HepG2 (cell line): Measurements from ENCODE around the gene ZPR1. TPM values are rescaled to one million over a fixed set of nuclear protein-coding genes. Genes with fewer than 3 reads are reported as not detected.

Experiments
- ATAD3A ChIP-seq: sonication (generic); formaldehyde crosslinking; IDR thresholded peaks from 2 replicates; pipeline ENCODE4 v1.4.0; 2020; ENCODE audit warnings: missing genetic modification reagents
- CAMTA2 ChIP-seq: sonication (generic); formaldehyde crosslinking; IDR thresholded peaks from 2 replicates; pipeline ENCODE4 v1.4.0; 2020; ENCODE audit warnings: mild to moderate bottlenecking, missing genetic modification reagents, borderline replicate concordance
- CENPT ChIP-seq: sonication (generic); formaldehyde crosslinking; IDR thresholded peaks from 2 replicates; pipeline ENCODE4 v1.8.0; 2022; ENCODE audit warnings: low read depth, mild to moderate bottlenecking, moderate library complexity, missing genetic modification reagents
- DRAP1 ChIP-seq: IDR thresholded peaks from 2 replicates; pipeline ENCODE4 v1.6.1; 2016; ENCODE audit warnings: missing genetic modification reagents, missing compliant biosample characterization
- ETV5 ChIP-seq: IDR thresholded peaks from 2 replicates; pipeline ENCODE4 v1.6.1; 2018; ENCODE audit warnings: missing biosample characterization, missing genetic modification reagents, inconsistent platforms, borderline replicate concordance
- FOXK1 ChIP-seq: sonication (generic); formaldehyde crosslinking; IDR thresholded peaks from 2 replicates; pipeline ENCODE4 v1.4.0; 2020; ENCODE audit warnings: low read depth, missing genetic modification reagents, borderline replicate concordance
- FOXO1 ChIP-seq: sonication (generic); formaldehyde crosslinking; IDR thresholded peaks from 2 replicates; pipeline ENCODE4 v1.4.0; 2020; ENCODE audit warnings: missing genetic modification reagents
- GATA4 ChIP-seq: sonication (generic); IDR thresholded peaks from 2 replicates; pipeline ENCODE4 v1.6.1; 2016; ENCODE audit warnings: antibody characterized with exemption, low read depth, borderline replicate concordance
- MIER3 ChIP-seq: IDR thresholded peaks from 2 replicates; pipeline ENCODE4 v1.6.1; 2016; ENCODE audit warnings: missing compliant biosample characterization, borderline replicate concordance
- NFKBIZ ChIP-seq: IDR thresholded peaks from 2 replicates; pipeline ENCODE4 v1.6.1; 2018; ENCODE audit warnings: missing genetic modification reagents, missing compliant biosample characterization
- NFYB ChIP-seq: sonication (generic); formaldehyde crosslinking; IDR thresholded peaks from 2 replicates; pipeline ENCODE4 v1.4.0; 2020; ENCODE audit warnings: missing genetic modification reagents
- PATZ1 ChIP-seq: sonication (generic); formaldehyde crosslinking; IDR thresholded peaks from 2 replicates; pipeline ENCODE4 v1.4.0; 2020; ENCODE audit warnings: missing genetic modification reagents
- SMAD1 ChIP-seq: sonication (generic); formaldehyde crosslinking; IDR thresholded peaks from 2 replicates; pipeline ENCODE4 v1.4.0; 2020; ENCODE audit warnings: missing genetic modification reagents, low read depth, mild to moderate bottlenecking, borderline replicate concordance
- TCF7 ChIP-seq: sonication (generic); IDR thresholded peaks from 2 replicates; pipeline ENCODE4 v1.6.1; 2016; ENCODE audit warnings: antibody characterized with exemption, low read depth
- TGIF2 ChIP-seq: IDR thresholded peaks from 2 replicates; pipeline ENCODE4 v1.6.1; 2016; ENCODE audit warnings: control low read depth, missing compliant biosample characterization
- YEATS4 ChIP-seq: sonication (generic); formaldehyde crosslinking; IDR thresholded peaks from 2 replicates; pipeline ENCODE4 v1.4.0; 2020; ENCODE audit warnings: missing genetic modification reagents, borderline replicate concordance
- ZBTB33 ChIP-seq: sonication (generic); formaldehyde crosslinking; IDR thresholded peaks from 2 replicates; pipeline ENCODE4 v1.4.0; 2020; ENCODE audit warnings: missing genetic modification reagents
- ZNF256 ChIP-seq: sonication (generic); formaldehyde crosslinking; conservative IDR thresholded peaks from 2 replicates; pipeline ENCODE4 v1.4.0; 2020; ENCODE audit warnings: missing genetic modification reagents
- ZNF335 ChIP-seq: sonication (generic); formaldehyde crosslinking; IDR thresholded peaks from 2 replicates; pipeline ENCODE4 v1.4.0; 2020; ENCODE audit warnings: missing genetic modification reagents
- ZNF589 ChIP-seq: sonication (generic); formaldehyde crosslinking; conservative IDR thresholded peaks from 2 replicates; pipeline ENCODE4 v1.8.0; 2022; ENCODE audit warnings: mild to moderate bottlenecking, moderate library complexity, missing genetic modification reagents
- polyA plus RNA-seq, 8 experiments: library from polyadenylated mRNA; depleted of rRNA in 3 of 8; stranded (reverse) in 7 of 8; unstranded in 1 of 8; fragments of >200 nt; fragmentation: Illumina TruSeq in 4 of 8; extraction: Trizol in 4 of 8; gene quantifications; 2 replicates each; pipeline versions ENCODE4 v1.2.1 to v1.2.3, GENCODE V29; 2011 to 2016; ENCODE audit warnings: low read depth in 4 of 8, missing spikeins in 1 of 8, mixed read lengths in 1 of 8; ENCODE audit not compliant: insufficient read depth in 1 of 8
- total RNA-seq, 5 experiments: library from RNA; depleted of rRNA; stranded (reverse); fragments of >200 nt; fragmentation: Illumina TruSeq; extraction: Trizol; gene quantifications; 2 replicates each; pipeline ENCODE4 v1.2.3, GENCODE V29; 2016; ENCODE audit warnings: low read depth in 1 of 5
- TF ChIP-seq, protein P1 (sequence below): sonication (generic); formaldehyde crosslinking; IDR thresholded peaks from 2 replicates; pipeline ENCODE4 v1.4.0; 2020; ENCODE audit warnings: missing genetic modification reagents, borderline replicate concordance
- TF ChIP-seq, protein P2 (sequence below): sonication (generic); formaldehyde crosslinking; IDR thresholded peaks from 2 replicates; pipeline ENCODE4 v1.8.1; 2023; ENCODE audit warnings: mild to moderate bottlenecking, missing genetic modification reagents, borderline replicate concordance
- TF ChIP-seq, protein P3 (sequence below): sonication (generic); formaldehyde crosslinking; IDR thresholded peaks from 2 replicates; pipeline ENCODE4 v1.8.1; 2023; ENCODE audit warnings: mild to moderate bottlenecking, moderate library complexity, missing genetic modification reagents

ZPR1 gene
- total and polyA plus RNA-seq, 2 of the 13 experiments (the other 11 are each of a cell fraction or from before 2014, with no cell fraction given): 40.0 to 79.3 TPM

- TF ChIP-seq PATZ1: peak; percentile 70
- no peak for TF ChIP-seq NFYB
- peak; percentile 68 for TF ChIP-seq FOXO1 (CRISPR knock-in tag)
- no peak for TF ChIP-seq CAMTA2 (CRISPR knock-in tag)
- TF ChIP-seq ZNF335 (CRISPR knock-in tag): no peak
- TF ChIP-seq FOXK1 (CRISPR knock-in tag): peak; percentile 29; the same call in 1 of the 2 replicates
- TF ChIP-seq ZNF589 (CRISPR knock-in tag): 0 out of 2 replicates have a peak, but pooled peaks have one; percentile 54
- peak; percentile 62; the same call in 1 of the 2 replicates for TF ChIP-seq YEATS4
- peak; percentile 71 for TF ChIP-seq TGIF2 (CRISPR knock-in tag)
- TF ChIP-seq DRAP1 (CRISPR knock-in tag): peak; percentile 53; the same call in 1 of the 2 replicates
- no peak for TF ChIP-seq TCF7
- no peak for TF ChIP-seq CENPT (CRISPR knock-in tag)
- TF ChIP-seq ZNF256 (CRISPR knock-in tag): no peak
- no peak for TF ChIP-seq GATA4
- TF ChIP-seq SMAD1 (CRISPR knock-in tag): 0 out of 2 replicates have a peak, but pooled peaks have one; percentile 65
- no peak for TF ChIP-seq ETV5 (CRISPR knock-in tag)
- TF ChIP-seq MIER3 (CRISPR knock-in tag): 0 out of 2 replicates have a peak, but pooled peaks have one; percentile 72
- TF ChIP-seq, protein P1, sequence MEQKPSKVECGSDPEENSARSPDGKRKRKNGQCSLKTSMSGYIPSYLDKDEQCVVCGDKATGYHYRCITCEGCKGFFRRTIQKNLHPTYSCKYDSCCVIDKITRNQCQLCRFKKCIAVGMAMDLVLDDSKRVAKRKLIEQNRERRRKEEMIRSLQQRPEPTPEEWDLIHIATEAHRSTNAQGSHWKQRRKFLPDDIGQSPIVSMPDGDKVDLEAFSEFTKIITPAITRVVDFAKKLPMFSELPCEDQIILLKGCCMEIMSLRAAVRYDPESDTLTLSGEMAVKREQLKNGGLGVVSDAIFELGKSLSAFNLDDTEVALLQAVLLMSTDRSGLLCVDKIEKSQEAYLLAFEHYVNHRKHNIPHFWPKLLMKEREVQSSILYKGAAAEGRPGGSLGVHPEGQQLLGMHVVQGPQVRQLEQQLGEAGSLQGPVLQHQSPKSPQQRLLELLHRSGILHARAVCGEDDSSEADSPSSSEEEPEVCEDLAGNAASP: peak; percentile 66
- TF ChIP-seq ZBTB33 (CRISPR knock-in tag): peak; percentile 70
- no peak for TF ChIP-seq NFKBIZ (CRISPR knock-in tag)
- TF ChIP-seq, protein P2, sequence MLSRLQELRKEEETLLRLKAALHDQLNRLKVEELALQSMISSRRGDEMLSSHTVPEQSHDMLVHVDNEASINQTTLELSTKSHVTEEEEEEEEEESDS (CRISPR knock-in tag): 0 out of 2 replicates have a peak, but pooled peaks have one; percentile 46
- no peak for TF ChIP-seq ATAD3A
- TF ChIP-seq, protein P3, sequence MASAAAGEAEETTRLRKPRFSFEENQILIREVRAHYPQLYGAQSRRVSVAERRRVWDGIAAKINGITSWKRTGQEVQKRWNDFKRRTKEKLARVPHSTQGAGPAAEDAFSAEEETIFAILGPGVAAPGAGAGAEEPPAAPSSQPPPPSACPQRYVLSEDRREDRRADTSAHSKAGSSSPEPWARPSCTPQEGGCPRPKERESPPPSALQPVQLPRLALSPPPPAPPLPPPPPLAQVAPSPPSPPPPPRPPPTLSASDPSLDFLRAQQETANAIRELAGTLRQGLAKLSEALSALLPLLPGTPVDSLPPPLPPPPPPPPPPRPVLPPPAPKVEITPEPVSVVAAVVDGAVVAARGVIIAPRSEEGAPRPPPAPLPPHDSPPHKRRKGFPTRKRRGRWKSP (CRISPR knock-in tag): peak; percentile 40
Measured at GRCh38 chr11:116791002-116791812, 3.4 kb upstream of the ZPR1 start (continued).
